ENCODE data around the gene IL7R. TPM values are rescaled to one million over a fixed set of nuclear protein-coding genes. Genes with fewer than 3 reads are reported as not detected.

The IL7R gene
- total RNA-seq, 1 experiment from 2014 or later = 7.7 TPM

DNA sequence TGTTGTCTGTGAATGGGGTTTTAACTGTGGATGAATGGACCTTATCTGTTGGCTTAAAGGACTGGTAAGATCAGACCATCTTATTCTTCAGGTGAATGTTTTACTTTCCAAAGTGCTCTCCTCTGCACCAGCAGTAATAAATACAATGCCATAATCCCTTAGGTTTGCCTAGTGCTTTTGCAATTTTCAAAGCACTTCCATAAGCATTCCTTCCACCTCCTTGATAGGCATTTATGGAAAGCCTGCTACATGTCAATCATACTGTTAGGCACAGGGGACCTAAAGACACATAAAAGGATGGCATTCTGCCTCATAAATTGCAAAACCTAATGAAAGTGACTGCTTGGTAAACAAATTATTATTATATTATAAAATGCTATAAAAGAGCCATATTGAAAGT is 21.4 kb downstream of the IL7R start:
- Histone ChIP-seq H3K27me3 (replicated peaks; ENCODE audit: insufficient read depth, low read depth, low read length, poor library complexity) (no peaks in the 10 kb centered on the region), H3K36me3 (ENCODE audit: insufficient read depth, low read length, poor library complexity, severe bottlenecking) (no peaks in the 10 kb centered on the region), H3K9me3 (ENCODE audit: low read depth, low read length, poor library complexity, severe bottlenecking) (no peaks in the 10 kb centered on the region), H3K4me1 (ENCODE audit: insufficient read depth, low read length, poor library complexity, severe bottlenecking) (no peaks in the 10 kb centered on the region), H3K4me3 (ENCODE audit: low read depth, low read length, poor library complexity, severe bottlenecking) (no peak overlapping the region), H3K27ac (ENCODE audit: low read depth, low read length, poor library complexity, severe bottlenecking) (no peak overlapping the region)
- no TSS peak for BruUV-seq (replicated peaks)
- DNase-seq (ENCODE audit: low spot score) = no peak
- TF ChIP-seq EZH2 (IDR thresholded peaks at IDR 0.05; ENCODE audit: borderline replicate concordance, low read depth, low read length, poor library complexity, severe bottlenecking) = no peak
- TF ChIP-seq, protein P1, sequence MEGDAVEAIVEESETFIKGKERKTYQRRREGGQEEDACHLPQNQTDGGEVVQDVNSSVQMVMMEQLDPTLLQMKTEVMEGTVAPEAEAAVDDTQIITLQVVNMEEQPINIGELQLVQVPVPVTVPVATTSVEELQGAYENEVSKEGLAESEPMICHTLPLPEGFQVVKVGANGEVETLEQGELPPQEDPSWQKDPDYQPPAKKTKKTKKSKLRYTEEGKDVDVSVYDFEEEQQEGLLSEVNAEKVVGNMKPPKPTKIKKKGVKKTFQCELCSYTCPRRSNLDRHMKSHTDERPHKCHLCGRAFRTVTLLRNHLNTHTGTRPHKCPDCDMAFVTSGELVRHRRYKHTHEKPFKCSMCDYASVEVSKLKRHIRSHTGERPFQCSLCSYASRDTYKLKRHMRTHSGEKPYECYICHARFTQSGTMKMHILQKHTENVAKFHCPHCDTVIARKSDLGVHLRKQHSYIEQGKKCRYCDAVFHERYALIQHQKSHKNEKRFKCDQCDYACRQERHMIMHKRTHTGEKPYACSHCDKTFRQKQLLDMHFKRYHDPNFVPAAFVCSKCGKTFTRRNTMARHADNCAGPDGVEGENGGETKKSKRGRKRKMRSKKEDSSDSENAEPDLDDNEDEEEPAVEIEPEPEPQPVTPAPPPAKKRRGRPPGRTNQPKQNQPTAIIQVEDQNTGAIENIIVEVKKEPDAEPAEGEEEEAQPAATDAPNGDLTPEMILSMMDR (conservative IDR thresholded peaks at IDR 0.05; ENCODE audit: low read depth, low read length) = no peak
- ChIA-PET POLR2A (ENCODE audit: low non-redundant PET) (no interaction called here), CTCF (no interaction called here)
- intact Hi-C loops (cut with micrococcal nuclease; ENCODE audit: unreplicated experiment) = no loop called here

DNA sequence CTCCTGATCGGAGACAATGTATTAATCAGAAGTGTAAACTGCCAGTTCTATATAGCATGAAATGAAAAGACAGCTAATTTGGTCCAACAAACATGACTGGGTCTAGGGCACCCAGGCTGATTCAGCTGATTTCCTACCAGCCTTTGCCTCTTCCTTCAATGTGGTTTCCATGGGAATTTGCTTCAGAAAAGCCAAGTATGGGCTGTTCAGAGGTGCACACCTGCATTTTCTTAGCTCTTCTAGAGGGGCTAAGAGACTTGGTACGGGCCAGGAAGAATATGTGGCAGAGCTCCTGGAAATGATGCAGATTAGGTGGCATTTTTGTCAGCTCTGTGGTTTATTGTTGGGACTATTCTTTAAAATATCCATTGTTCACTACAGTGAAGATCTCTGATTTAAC is 22.4 kb downstream of the IL7R start:
- ChIA-PET POLR2A (ENCODE audit: low non-redundant PET) (no interaction called here), CTCF (no interaction called here)
- Histone ChIP-seq H3K9me3 (ENCODE audit: low read depth, low read length, poor library complexity, severe bottlenecking) (no peaks in the 10 kb centered on the region), H3K27ac (ENCODE audit: low read depth, low read length, poor library complexity, severe bottlenecking) (no peak overlapping the region), H3K27me3 (replicated peaks; ENCODE audit: insufficient read depth, low read depth, low read length, poor library complexity) (no peaks in the 10 kb centered on the region), H3K36me3 (ENCODE audit: insufficient read depth, low read length, poor library complexity, severe bottlenecking) (no peaks in the 10 kb centered on the region), H3K4me3 (ENCODE audit: low read depth, low read length, poor library complexity, severe bottlenecking) (no peak overlapping the region), H3K4me1 (ENCODE audit: insufficient read depth, low read length, poor library complexity, severe bottlenecking) (peaks cover 7% of the 10 kb centered on the region)
- TF ChIP-seq, protein P1 (conservative IDR thresholded peaks at IDR 0.05; ENCODE audit: low read depth, low read length) = no peak
- no peak for TF ChIP-seq EZH2 (IDR thresholded peaks at IDR 0.05; ENCODE audit: borderline replicate concordance, low read depth, low read length, poor library complexity, severe bottlenecking)
- DNase-seq (ENCODE audit: low spot score) = no peak
- BruUV-seq (replicated peaks) = no TSS peak
- intact Hi-C loops (cut with micrococcal nuclease; ENCODE audit: unreplicated experiment) = no loop called here

DNA sequence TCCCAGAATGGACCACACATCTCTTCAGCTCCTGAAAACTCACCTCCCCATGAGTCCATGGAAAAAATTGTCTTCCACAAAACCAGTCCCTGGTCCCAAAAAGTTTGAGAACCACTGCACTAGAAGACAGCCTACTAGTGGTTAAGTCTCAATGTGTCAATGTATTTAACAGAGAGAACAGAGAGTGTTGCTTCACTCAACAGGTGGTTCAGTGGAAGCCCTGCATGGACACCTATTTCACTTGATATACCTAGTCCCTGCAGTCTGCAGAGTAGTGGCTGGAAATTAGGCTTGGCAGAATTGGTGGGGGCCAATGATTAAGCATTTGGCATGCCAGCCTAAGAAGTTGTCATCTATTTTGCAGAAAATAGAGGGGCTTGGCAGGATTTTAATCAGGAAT is 23.0 kb downstream of the IL7R start:
- DNase-seq (ENCODE audit: low spot score) = no peak
- no peak overlapping the region for H3K27ac ChIP-seq (ENCODE audit: low read depth, low read length, poor library complexity, severe bottlenecking)
- peaks cover 12% of the 10 kb centered on the region for H3K4me1 ChIP-seq (ENCODE audit: insufficient read depth, low read length, poor library complexity, severe bottlenecking)
- no peaks in the 10 kb centered on the region for H3K9me3 ChIP-seq (ENCODE audit: low read depth, low read length, poor library complexity, severe bottlenecking)
- no peaks in the 10 kb centered on the region for H3K27me3 ChIP-seq (replicated peaks; ENCODE audit: insufficient read depth, low read depth, low read length, poor library complexity)
- TF ChIP-seq, protein P1 (conservative IDR thresholded peaks at IDR 0.05; ENCODE audit: low read depth, low read length) = no peak
- TF ChIP-seq EZH2 (IDR thresholded peaks at IDR 0.05; ENCODE audit: borderline replicate concordance, low read depth, low read length, poor library complexity, severe bottlenecking) = no peak
- no peaks in the 10 kb centered on the region for H3K36me3 ChIP-seq (ENCODE audit: insufficient read depth, low read length, poor library complexity, severe bottlenecking)
- intact Hi-C loops (cut with micrococcal nuclease; ENCODE audit: unreplicated experiment) = no loop called here
- ChIA-PET CTCF (no interaction called here), POLR2A (ENCODE audit: low non-redundant PET) (no interaction called here)
- no TSS peak for BruUV-seq (replicated peaks)
- H3K4me3 ChIP-seq (ENCODE audit: low read depth, low read length, poor library complexity, severe bottlenecking) = no peak overlapping the region
